LNCaP clone FGC (cell line): ENCODE results near the gene TANC1.

Experiments
- DNase-seq: peaks from one replicate; pipeline ENCODE4 v3.0.0-alpha.2; 2011; ENCODE audit warnings: low read depth
- H3K4me3 ChIP-seq: 2 replicates; pipeline ENCODE4 v1.5.1; 2011; ENCODE audit warnings: mild to moderate bottlenecking, low read depth, low read length, control low read depth
- TF ChIP-seq, protein P1 (sequence below): IDR thresholded peaks from 2 replicates; pipeline ENCODE4 v1.5.1; 2012; ENCODE audit warnings: mild to moderate bottlenecking; ENCODE audit not compliant: control insufficient read depth, insufficient read depth; ENCODE audit errors: extremely low read depth

TANC1 gene

DNA sequence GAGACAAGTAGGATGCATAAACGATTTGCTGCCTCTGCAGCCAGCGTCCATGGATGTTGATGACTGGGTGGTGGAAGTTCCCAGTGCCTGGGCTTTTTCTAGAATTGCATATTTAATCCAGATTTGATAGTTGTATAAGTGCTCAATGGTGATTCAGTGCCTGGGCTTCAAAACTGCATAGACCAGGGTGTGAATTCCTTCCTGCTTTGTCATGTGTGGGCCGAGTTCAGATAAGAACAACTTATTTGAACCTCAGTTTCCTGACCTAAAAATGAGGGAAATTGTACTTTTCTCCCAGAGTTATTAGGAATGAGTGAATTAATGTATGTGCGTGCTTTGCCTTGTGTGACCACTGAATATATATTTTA lies 163.5 kb downstream of the TANC1 start:
- TF ChIP-seq, protein P1, sequence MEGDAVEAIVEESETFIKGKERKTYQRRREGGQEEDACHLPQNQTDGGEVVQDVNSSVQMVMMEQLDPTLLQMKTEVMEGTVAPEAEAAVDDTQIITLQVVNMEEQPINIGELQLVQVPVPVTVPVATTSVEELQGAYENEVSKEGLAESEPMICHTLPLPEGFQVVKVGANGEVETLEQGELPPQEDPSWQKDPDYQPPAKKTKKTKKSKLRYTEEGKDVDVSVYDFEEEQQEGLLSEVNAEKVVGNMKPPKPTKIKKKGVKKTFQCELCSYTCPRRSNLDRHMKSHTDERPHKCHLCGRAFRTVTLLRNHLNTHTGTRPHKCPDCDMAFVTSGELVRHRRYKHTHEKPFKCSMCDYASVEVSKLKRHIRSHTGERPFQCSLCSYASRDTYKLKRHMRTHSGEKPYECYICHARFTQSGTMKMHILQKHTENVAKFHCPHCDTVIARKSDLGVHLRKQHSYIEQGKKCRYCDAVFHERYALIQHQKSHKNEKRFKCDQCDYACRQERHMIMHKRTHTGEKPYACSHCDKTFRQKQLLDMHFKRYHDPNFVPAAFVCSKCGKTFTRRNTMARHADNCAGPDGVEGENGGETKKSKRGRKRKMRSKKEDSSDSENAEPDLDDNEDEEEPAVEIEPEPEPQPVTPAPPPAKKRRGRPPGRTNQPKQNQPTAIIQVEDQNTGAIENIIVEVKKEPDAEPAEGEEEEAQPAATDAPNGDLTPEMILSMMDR = no peak
- no peak overlapping the region for H3K4me3 ChIP-seq
- DNase-seq = no peak

GRCh38 chr2:159133797-159134196 lies 165.4 kb downstream of the TANC1 start:
- TF ChIP-seq, protein P1 = no peak
- no peak for DNase-seq

DNA sequence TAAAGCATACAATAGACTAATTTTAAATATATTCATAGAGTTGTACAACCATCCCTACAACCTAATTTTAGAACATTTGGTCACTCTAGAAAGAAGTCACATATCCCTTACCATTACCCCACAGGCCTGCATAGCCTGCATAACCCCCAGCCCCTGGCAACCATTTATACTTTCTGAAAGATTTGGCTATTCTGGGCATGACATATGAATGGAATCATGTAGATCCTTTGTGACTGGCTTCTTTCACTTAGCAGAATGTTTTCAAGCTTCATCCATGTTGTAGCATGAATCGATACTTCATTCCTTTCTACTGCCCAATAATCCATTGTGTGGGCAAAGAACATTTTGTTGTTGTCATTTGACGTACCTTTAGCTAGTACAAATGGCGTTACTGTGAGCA lies 166.5 kb downstream of the TANC1 start:
- H3K4me3 ChIP-seq = no peak overlapping the region
- TF ChIP-seq, protein P1 = no peak
- no peak for DNase-seq

More at GRCh38 chr2:159133797-159134196, 165.4 kb downstream of the TANC1 start:
- no peak overlapping the region for H3K4me3 ChIP-seq

DNA sequence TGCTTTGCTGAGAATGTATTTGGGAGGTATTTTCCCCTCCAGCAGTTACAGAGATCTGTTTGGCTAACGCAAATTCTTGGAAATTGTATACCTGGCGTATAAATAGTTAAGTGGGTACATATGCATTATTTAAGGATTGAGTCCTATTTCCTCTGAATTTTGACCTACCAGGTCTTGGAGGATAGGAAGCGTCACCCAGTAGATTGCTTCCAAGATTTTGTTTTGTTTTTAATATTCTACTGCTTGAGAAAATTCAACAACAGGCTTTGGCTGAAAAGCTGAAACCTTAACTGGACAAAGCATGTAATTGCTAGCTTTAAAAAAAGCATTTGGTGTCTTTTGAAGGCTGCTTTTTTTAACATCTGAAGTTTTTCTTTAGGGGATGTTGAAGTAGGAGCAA lies 168.0 kb downstream of the TANC1 start:
- no peak for DNase-seq
- TF ChIP-seq, protein P1 = no peak
- no peak overlapping the region for H3K4me3 ChIP-seq

DNA sequence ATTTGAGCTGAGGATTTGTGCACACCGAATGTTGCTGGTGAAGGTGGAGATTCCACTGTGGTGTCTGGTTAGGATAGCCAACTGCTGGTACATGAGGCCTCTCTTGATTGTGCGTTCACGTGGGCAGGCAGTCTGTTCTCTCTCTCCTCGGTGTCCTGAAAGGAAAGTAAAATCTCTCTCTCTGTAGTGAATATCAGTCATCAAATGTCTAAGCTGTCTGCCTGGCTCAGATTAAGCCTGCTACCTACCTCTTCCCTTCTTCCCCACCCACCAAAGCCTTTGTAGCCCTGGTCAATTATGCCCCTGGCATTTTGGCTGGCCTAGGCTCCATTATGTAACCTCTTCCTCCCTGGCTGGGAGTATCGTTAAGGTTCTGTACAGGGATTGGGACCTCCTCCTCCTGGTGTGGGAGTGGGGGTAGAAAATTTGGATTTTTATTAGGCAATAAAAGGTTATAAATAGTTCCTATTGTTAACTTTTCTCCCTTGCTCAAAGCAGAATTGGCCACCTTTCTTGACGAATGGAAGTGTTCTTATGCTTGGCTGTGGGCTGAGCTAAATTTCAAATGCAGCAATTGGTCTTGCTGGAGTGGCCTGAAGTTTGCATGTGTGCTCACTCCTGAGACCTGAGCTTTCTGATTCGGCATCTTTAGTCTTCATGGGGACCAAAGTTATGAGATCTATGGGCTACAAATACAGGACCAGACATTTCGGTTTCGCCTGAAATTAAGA lies 169.2 kb downstream of the TANC1 start:
- H3K4me3 ChIP-seq = peak overlapping the region; percentile 61
- TF ChIP-seq, protein P1 = no peak
- DNase-seq = peak; percentile 95

- TF ChIP-seq, protein P1 = no peak
- H3K4me3 ChIP-seq = peak overlapping the region; percentile 61
- DNase-seq = no peak
These were observed 170.3 kb downstream of the TANC1 start for GRCh38 chr2:159138642-159139182.
